Activated T-helper 1 cell treated with anti-CD3 and anti-CD28 coated beads, Interleukin-2, amount 50 U/mL, for 16 hours (primary cell): Measurements from ENCODE around the gene AKNAD1.
"Not testable (repeated sequence)": the region's sequence is repeated elsewhere in the genome, so short reads cannot be mapped to it uniquely, and the experiment has no call there.

Experiments
- DNase-seq, 2 donors: peaks; one replicate each; pipeline ENCODE4 v3.0.0-alpha.2; 2020; ENCODE audit warnings: low read depth in 1 of 2, low spot score in 1 of 2

Gene AKNAD1

GRCh38 chr1:108856994-108857393 lies at the start of gene AKNAD1:
Gene AKNAD1, minus strand, starts transcription at chr1:108857094. Its CDS starts 4,430 bp downstream, at chr1:108852664.
- DNase-seq: no peak

- no peak for DNase-seq
Observed at GRCh38 chr1:108901106-108901505, 44.2 kb upstream of the AKNAD1 start.

GRCh38 chr1:108897865-108898720 lies 41.2 kb upstream of the AKNAD1 start:
- DNase-seq: no peak

- DNase-seq: no peak
Observed at GRCh38 chr1:108896146-108897145, 39.6 kb upstream of the AKNAD1 start.

- no peak for DNase-seq
Observed at GRCh38 chr1:108893141-108893530, 36.2 kb upstream of the AKNAD1 start.

GRCh38 chr1:108892356-108893140 lies 35.7 kb upstream of the AKNAD1 start:
- no peak for DNase-seq

GRCh38 chr1:108889706-108890384 lies 33.0 kb upstream of the AKNAD1 start:
- no peak for DNase-seq

- not testable (repeated sequence) for DNase-seq
Observed at GRCh38 chr1:108889006-108889645, 32.2 kb upstream of the AKNAD1 start.

GRCh38 chr1:108886292-108886691 lies 29.4 kb upstream of the AKNAD1 start:
- no peak for DNase-seq

- DNase-seq: no peak
Observed at GRCh38 chr1:108884968-108885367, 28.1 kb upstream of the AKNAD1 start.

- DNase-seq: no peak
Observed at GRCh38 chr1:108882837-108883236, 25.9 kb upstream of the AKNAD1 start.

GRCh38 chr1:108881369-108881768 lies 24.5 kb upstream of the AKNAD1 start:
- no peak for DNase-seq

GRCh38 chr1:108880850-108881249 lies 24.0 kb upstream of the AKNAD1 start:
- no peak for DNase-seq

- DNase-seq: no peak
Observed at GRCh38 chr1:108878678-108879077, 21.8 kb upstream of the AKNAD1 start.

GRCh38 chr1:108878160-108878469 lies 21.2 kb upstream of the AKNAD1 start:
- no peak for DNase-seq

- DNase-seq: no peak
Observed at GRCh38 chr1:108877348-108878159, 20.7 kb upstream of the AKNAD1 start.

GRCh38 chr1:108871050-108871724 lies 14.3 kb upstream of the AKNAD1 start:
- no peak for DNase-seq

- DNase-seq: no peak
Observed at GRCh38 chr1:108865316-108865910, 8.5 kb upstream of the AKNAD1 start.
